Islet precursor cell (in vitro differentiated cells): Measurements from ENCODE around the gene CHCHD3.
A peak's percentile ranks its signal among the peaks of the same experiment; 100 is the strongest.

ENCODE experiments used
- DNase-seq: peaks from one replicate; pipeline ENCODE4 v3.0.0-alpha.2; 2018

Gene CHCHD3

DNA sequence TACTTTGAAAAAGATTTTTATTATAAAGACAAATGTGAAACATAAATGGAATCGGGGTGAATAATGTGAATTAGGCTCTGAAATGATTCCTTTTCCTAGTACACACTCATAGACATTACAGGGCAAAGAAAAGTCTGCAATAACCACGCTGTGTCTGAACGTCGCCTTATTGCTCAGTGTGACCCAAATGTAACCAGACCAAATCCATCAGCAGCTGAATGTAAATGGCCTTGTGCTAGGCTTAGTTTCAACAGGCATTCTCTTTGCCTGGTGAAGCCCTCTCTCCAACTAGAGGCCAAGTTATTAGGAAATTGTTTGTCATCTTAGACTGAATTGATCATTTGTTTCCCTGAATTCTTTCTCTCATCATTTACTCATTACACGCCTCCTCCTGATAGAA lies 225.5 kb downstream of the CHCHD3 start:
- no peak for DNase-seq

- DNase-seq: no peak
Measured at GRCh38 chr7:132855901-132856300, 226.0 kb downstream of the CHCHD3 start.

GRCh38 chr7:132854238-132854637 lies 227.7 kb downstream of the CHCHD3 start:
- DNase-seq: no peak

DNA sequence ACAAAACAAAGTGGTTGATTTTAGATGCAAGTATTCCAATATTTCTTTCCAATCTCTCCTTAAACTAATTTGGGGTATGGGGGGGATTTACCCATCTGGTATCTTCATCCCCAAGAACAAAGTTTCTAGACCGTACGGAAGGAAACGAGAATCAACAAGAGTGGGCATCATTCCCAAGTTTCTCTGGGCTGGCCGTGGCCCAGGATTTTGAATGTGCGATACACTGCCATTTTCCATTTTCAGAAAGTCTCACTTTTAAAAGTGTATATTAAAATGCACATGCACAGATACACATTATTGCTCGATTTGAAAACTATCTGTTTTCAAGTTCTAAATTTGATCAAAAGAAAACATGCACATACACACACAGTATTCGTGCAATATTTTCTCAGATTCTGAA lies 234.5 kb downstream of the CHCHD3 start:
- no peak for DNase-seq

GRCh38 chr7:132846086-132846485 lies 235.8 kb downstream of the CHCHD3 start:
- DNase-seq: no peak

GRCh38 chr7:132842478-132842877 lies 239.4 kb downstream of the CHCHD3 start:
- no peak for DNase-seq

- DNase-seq: no peak
Measured at GRCh38 chr7:132840199-132840598, 241.7 kb downstream of the CHCHD3 start.

- DNase-seq: no peak
Measured at GRCh38 chr7:132838313-132838712, 243.6 kb downstream of the CHCHD3 start.

GRCh38 chr7:132837529-132837928 lies 244.4 kb downstream of the CHCHD3 start:
- DNase-seq: no peak

DNA sequence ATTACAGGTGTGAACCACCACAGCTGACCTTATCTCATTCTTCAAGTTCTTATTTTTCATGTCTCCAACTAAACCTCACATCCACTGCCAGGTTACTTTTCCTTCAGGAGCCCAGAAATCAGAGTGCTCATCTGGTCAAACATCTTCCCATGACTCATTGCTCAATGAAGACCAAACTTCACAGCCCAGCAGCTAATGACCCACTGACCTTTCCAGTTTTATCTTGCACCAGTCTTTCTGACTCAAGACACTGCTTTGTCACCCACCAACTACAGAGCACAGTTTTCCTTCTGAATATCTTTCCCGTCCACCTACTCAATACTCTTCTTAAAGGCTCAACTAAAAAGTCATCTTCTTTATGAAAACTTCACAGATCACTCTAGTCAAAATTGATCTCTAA lies 245.1 kb downstream of the CHCHD3 start:
- DNase-seq: peak; percentile 63

- no peak for DNase-seq
Measured at GRCh38 chr7:132830941-132831340, 250.9 kb downstream of the CHCHD3 start.

- no peak for DNase-seq
Measured at GRCh38 chr7:132828502-132828901, 253.4 kb downstream of the CHCHD3 start.

DNA sequence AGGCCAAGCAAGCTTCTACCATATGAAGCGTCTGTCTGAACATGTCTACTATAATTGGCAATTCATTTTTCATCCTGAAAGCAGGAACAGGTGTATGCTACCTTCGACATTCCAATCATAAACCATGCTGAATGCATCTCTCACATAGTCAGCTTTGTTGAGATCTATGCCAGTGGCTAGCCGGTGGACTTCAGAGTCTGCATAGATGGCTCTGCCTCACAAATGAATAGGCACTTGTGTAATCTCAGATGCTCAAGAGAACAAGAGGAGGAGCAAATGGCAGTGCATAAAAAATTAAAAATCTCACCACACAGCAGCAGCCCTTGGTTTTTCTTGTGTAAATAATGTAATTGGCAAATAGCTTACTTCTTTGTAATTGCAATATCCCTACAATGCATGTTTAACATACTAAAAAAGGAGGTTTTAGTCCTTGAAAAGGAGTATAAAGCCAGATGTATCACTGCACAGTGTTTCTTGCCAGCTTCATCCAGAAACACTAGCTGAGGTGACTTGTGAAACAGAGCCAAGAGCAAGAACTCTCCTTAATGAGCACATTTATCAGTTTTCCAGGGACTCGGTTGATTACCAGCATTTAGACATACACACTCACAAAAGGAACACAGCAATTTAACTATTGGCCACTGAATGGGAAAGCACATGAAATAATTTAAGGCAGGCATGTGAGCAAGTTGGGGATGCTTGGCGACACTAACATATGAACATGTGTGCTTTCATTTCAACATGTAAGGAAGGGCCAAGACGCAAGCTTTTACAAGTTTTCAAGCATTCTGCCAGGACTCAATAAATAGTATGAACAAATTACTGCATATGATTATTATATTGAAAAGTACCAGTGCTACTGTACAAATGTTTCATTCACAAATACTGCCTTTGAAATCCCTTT lies 255.7 kb downstream of the CHCHD3 start:
- no peak for DNase-seq

- DNase-seq: no peak
Measured at GRCh38 chr7:132825222-132825621, 256.7 kb downstream of the CHCHD3 start.

DNA sequence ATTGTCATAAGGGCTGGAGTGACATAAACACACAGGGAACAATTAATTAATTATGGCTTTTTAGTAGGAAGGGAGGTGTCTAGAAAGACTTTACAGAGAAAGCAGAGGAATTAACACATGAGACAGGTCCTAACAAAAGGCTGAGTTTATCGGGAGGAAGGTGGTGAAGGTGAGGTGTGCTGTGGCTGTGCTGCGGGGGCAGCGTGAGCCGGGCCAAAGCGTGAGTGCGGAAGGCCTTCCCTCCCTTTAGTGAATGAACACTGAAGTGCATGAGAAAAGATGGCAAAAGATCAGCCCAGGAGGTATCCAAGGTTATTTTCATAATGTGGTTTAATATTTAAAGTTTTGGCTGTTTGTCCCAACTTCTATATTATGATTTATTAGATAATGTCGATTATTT lies 262.2 kb downstream of the CHCHD3 start:
- no peak for DNase-seq

DNA sequence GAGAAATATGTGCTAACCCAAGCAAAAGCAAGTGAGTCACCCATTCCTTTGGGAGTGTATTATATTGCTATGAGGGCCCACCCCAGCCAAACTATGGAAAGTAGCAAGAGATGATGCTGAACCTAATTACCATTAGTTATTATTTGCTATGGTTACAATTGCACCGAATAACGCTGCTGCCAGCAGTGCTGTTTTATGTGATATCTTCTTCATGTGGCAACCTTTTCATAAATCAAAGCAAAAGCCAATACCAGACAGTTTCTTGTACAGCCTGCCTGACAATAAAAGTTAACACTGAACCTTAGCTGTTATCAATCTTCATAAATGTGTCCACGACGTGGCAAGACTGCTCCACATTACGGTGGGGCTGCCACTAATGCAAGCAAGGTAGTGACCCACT lies 263.9 kb downstream of the CHCHD3 start:
- DNase-seq: no peak

DNA sequence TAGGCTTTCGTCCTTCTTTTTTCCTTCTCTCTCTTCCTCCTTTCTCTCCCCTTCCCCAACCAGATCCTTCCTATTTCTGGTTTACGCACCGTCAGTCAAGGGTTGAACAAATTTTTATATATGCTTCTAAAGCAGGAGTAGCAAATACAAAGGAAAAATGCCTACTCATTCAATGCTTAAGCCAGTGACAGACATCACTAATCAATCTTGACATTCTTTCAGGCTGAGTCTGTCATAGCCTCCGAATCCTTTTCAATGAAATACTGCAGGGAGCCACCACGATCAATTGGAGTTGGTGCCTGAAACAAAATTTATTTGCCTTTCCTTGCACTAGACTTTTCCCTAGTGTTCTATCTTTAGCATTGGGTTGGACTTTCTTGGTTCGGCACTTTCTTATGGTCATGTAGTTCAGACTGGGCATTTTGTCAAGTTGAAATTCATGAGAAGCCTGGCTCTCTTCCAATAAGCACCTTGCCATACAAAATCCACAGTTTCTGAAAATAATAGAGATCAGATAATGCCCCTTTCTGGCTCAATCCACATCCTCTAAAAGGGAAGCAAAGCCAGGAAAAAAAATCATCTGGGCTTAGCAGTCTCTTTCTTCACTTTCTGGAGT lies 266.1 kb downstream of the CHCHD3 start:
- DNase-seq: no peak

- DNase-seq: no peak
Measured at GRCh38 chr7:132815130-132815529, 266.8 kb downstream of the CHCHD3 start.

GRCh38 chr7:132810561-132810960 lies 271.3 kb downstream of the CHCHD3 start:
- no peak for DNase-seq

GRCh38 chr7:132806834-132807233 lies 275.1 kb downstream of the CHCHD3 start:
- no peak for DNase-seq

DNA sequence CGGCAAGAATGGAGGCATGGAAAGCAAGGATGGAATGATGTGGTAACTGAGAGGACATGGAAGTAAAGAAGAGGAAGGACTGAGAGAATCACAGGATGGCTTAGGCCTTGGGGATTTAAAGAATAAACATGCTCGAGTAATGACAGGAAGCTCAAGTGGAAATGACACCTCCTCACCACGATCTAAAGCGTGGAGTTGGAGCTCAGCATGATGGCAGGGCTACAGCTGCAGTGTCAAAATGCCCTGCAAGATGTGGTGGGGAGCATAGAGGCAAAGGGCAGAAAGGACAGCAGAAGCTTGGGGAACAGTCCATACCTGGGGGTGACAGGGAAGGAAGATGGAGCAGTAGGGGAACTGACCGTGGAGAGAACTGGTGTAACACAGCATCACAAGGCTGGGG lies 276.1 kb downstream of the CHCHD3 start:
- no peak for DNase-seq

GRCh38 chr7:132804849-132805485 lies 276.9 kb downstream of the CHCHD3 start:
- DNase-seq: no peak

- DNase-seq: no peak
Measured at GRCh38 chr7:132800522-132800921, 281.4 kb downstream of the CHCHD3 start.

- no peak for DNase-seq
Measured at GRCh38 chr7:132799081-132799413, 282.8 kb downstream of the CHCHD3 start.
